NCI-H2227 (cell line): ENCODE measurements around the gene UIMC1.

ENCODE experiments used
- DNase-seq: peaks from one replicate; lab custom pipeline; 2025; ENCODE audit not compliant: unreplicated experiment; lab: John Stamatoyannopoulos, UW

The UIMC1 gene

DNA sequence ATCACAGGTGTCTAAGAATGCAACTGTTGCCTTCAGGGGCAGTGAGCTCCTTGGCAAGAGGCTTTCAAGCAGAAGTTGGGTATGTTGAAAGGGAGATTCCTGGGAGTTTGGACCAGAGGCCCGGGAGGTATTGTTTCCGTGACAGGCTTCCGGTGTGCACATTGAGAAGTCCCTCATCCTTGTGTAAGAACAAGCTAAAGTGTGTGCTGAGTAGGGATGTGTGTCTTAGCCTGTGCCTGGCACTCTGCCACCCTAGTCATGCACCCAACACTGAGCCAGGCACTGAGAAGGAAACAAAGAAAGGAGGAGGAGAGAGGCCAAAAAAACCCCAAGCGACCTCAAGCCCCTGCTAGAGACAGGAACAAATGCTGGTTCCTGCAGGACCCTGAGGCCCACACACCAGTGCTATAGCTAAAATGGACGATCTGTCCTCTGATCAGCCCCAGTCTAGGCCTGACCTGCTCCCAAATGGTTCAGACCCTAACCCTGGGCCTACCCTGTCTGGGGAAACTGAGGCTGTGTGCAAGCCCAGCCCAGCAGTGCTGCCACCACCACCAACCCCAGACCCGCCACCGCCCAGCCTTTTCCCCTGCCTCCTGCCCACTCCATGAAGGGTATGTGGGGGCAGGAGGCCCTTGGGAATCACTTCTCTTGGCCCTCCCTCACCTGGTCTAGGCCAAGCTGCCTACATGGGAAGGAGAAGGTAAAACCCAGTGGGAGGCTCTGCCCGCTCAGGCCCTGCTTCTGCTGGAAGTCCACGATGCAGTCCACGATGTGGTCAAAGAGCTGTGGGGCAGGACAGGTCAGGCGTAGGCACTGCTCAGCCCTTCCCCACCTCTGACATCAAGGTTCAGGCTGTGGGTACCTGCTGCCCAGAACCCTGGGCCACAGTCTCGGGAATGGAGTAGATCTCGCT lies 120.0 kb downstream of the UIMC1 start:
- DNase-seq = no peak

- no peak for DNase-seq
Measured at GRCh38 chr5:176884571-176884890, 122.0 kb downstream of the UIMC1 start.

- peak; percentile 54 for DNase-seq
Measured at GRCh38 chr5:176883700-176884570, 122.6 kb downstream of the UIMC1 start.

- no peak for DNase-seq
Measured at GRCh38 chr5:176882567-176882903, 124.0 kb downstream of the UIMC1 start.

GRCh38 chr5:176881816-176882566 lies 124.6 kb downstream of the UIMC1 start:
- no peak for DNase-seq

DNA sequence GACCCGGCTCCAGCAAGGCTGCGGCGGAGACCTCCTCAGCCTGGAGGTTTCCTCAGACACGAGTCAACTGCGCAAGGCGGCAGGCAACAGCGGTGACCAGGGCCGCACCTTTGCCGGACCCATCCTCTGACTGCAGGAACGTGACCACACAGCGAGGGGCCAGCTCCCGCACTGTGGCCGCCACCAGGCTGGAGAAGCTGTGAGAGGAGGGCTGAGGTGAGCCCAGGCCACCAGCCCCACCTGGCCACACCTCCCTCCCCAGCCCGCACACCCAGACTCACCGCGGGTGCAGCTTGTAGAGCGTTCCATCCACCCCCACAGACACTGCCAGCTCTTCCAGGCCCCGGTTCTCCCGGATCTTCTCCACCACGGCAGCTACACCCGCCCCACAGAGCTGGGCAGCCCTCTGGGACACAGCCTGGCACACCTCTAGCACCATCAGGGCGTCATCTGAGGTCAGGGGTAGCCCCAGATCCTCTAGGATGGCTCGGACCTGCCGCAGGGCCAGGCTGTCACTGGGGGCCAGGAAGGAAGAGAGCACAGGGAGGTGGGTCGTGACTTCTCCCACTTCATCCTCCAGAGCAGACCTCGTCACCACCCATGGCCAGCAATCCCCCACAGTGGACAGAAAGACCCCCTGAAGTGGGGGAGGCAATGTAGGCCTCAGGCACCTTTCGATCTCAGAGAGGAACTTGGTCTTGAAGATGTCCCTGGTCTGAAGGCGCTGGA lies 125.4 kb downstream of the UIMC1 start:
- no peak for DNase-seq

DNA sequence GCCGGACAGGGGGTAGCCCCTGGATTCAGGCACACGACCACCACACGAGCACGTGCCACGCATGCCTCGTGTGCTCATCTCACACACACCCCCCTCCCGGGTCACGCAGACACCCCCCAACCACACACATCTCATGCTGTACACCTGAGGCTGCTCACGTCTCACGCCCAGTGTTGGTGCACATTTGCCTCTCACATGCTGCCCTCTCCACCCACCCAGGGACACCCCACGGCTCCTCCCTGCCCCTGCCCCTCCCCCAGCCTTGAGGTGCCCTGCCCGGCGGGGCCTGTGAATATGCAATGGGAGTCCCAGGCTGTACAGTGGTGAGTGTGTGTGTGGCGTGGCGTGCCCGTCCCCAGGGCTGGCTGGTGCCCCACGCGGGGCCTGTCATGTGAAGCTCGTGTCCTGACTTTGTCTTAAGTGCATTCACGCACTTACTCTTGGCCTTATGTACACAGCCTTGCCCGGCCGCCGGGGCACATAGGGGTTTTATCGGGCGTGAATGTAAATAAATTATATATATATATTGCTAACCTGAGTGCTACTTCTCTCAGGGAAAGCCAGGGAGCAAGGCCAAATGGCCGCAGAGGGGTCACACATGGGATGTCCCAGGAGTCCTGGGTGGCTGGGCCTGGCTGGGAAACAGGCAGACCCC lies 126.1 kb downstream of the UIMC1 start:
- DNase-seq = no peak

- no peak for DNase-seq
Measured at GRCh38 chr5:176879663-176880361, 126.8 kb downstream of the UIMC1 start.

DNA sequence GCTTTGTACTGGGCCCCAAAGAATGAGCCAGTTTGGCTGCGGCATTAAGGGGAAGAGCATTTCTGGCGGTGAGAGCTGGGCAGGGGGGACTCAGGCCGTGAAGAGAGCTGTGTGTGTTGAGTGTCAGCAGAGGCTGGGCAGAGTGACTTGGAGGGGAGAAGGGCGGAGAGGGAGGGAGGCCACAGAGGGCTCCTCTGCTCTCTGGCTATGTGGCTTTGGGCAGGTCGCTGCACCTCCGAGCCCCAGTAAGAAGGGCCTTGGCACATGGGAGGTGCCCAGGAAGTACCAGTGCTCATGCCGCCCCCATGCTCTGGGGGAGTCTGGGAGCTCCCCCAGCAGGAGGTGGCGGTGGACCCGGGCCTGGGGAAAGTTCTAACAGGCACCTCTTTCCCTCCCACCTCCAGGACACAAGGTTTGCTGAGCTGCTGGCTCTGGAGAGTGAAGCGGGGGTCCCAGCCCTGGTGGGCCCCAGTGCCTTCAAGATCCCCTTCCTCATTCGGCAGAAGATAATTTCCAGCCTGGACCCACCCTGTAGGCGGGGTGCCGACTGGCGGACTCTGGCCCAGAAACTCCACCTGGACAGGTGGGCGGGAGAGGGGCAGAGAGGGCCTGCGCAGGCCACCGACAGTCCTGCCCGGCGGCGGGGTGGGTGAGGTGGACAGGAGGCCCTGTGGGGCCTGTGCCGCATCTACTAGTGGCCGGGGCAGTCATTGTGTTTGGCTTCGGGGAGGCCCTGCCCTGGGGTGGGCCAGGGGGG lies 127.5 kb downstream of the UIMC1 start:
- no peak for DNase-seq

- DNase-seq = no peak
Measured at GRCh38 chr5:176878463-176878862, 128.1 kb downstream of the UIMC1 start.

DNA sequence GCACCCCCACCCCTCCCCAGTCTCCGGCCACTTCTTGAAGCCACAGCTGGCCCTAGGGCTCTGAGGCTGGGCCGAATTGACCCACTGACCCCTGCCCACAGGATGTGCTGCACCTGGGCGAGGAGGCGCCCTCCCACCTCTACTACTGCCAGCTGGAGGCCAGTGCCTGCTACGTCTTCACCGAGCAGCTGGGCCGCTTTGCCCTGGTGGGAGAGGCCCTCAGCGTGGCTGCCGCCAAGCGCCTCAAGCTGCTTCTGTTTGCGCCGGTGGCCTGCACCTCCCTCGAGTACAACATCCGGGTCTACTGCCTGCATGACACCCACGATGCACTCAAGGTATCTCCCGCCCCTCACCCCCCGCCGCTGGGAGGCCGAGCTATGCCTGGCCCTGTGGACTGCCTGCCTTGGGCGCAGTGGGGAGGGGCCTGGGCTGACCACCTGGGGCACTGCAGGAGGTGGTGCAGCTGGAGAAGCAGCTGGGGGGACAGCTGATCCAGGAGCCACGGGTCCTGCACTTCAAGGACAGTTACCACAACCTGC lies 128.7 kb downstream of the UIMC1 start:
- DNase-seq = no peak

- no peak for DNase-seq
Measured at GRCh38 chr5:176876506-176877431, 129.8 kb downstream of the UIMC1 start.

DNA sequence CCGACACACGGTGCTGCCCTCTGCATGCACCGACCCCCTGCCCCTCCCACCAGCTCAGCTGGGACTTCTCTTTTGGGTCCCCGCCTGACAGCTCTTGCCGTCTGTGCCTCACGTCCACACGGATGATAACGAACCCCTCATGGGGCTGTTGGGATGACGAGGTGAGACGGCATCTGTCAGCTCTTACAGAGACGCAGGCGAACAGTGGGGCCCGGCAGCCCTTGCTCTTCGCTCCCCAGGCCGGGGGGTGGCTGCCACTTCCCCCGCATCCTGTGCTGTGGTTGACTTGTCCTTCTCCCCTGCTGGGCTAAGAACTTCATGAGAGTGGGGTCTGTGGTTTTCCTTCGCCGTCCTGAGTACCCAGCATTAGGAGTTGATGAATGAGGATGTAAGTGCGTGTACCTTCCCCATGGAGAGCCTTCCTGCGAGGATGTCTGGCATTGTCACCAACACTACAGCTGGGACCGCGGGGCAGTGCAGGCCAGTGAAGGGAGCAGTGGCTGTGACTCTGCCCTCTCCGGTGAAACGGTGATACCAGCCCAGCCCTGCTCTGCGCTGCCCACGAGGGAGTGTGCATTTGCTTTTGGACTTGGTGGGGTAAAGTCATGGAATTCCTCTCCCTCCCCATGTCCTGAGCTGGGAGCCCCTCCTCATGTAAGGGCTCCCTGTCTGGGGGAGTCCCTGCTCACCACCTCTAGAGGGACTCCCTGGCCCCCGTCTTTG lies 130.6 kb downstream of the UIMC1 start:
- no peak for DNase-seq

GRCh38 chr5:176875014-176875550 lies 131.5 kb downstream of the UIMC1 start:
- DNase-seq = no peak

GRCh38 chr5:176874198-176874780 lies 132.3 kb downstream of the UIMC1 start:
- DNase-seq = no peak

GRCh38 chr5:176873541-176874172 lies 132.9 kb downstream of the UIMC1 start:
- no peak for DNase-seq
